WTC11 (cell line): ENCODE results near the gene TEKT2. TPM values are rescaled to one million over a fixed set of nuclear protein-coding genes. Genes with fewer than 3 reads are reported as not detected.

Source experiments
- ATAC-seq: fragments of 200-7000 bp; cut with Tn5 transposase; 2 replicates; pipeline ENCODE4 v1.10.0; 2021; ENCODE audit warnings: mild to moderate bottlenecking, moderate library complexity
- CTCF ChIA-PET: fragments of 300-600 bp; sonication (Branson Sonifier 250); formaldehyde crosslinking; loops from one replicate; lab custom pipeline; 2021; ENCODE audit warnings: antibody characterized with exemption; lab: Charles Lee
- POLR2A ChIA-PET: fragments of 350-600 bp; sonication (Branson Sonifier 250); formaldehyde crosslinking; loops from one replicate; lab custom pipeline; 2021; ENCODE audit warnings: antibody characterized with exemption; lab: Charles Lee
- DNase-seq: peaks from one replicate; pipeline ENCODE4 v3.0.0; 2021; ENCODE audit warnings: low spot score
- H3K27ac Mint-ChIP-seq: 2 replicates; pipeline ENCODE4 v1.8.0; 2021; ENCODE audit warnings: mixed read lengths
- H3K27me3 Mint-ChIP-seq: 2 replicates; pipeline ENCODE4 v1.8.0; 2021; ENCODE audit warnings: low read depth, mild to moderate bottlenecking, moderate library complexity, mixed read lengths
- H3K36me3 Mint-ChIP-seq: 2 replicates; pipeline ENCODE4 v1.8.0; 2021; ENCODE audit warnings: mixed read lengths
- H3K4me1 Mint-ChIP-seq: 2 replicates; pipeline ENCODE4 v1.8.0; 2022; ENCODE audit warnings: mixed read lengths
- H3K4me3 Mint-ChIP-seq: 2 replicates; pipeline ENCODE4 v1.8.0; 2021; ENCODE audit warnings: mild to moderate bottlenecking, moderate library complexity, mixed read lengths
- H3K9me3 Mint-ChIP-seq: 2 replicates; pipeline ENCODE4 v1.8.0; 2021; ENCODE audit warnings: mixed read lengths
- ATF1 ChIP-seq: sonication (generic); formaldehyde crosslinking; IDR thresholded peaks from 2 replicates; pipeline ENCODE4 v1.8.1; 2023; ENCODE audit warnings: mild to moderate bottlenecking, moderate library complexity, missing genetic modification reagents
- CBFB ChIP-seq: sonication (generic); formaldehyde crosslinking; IDR thresholded peaks from 2 replicates; pipeline ENCODE4 v1.8.1; 2022; ENCODE audit warnings: mild to moderate bottlenecking, low read depth, missing genetic modification reagents
- CREM ChIP-seq: sonication (generic); formaldehyde crosslinking; IDR thresholded peaks from 2 replicates; pipeline ENCODE4 v1.8.1; 2022; ENCODE audit warnings: mild to moderate bottlenecking, missing genetic modification reagents, moderate library complexity
- FOXP1 ChIP-seq: sonication (generic); formaldehyde crosslinking; IDR thresholded peaks from 2 replicates; pipeline ENCODE4 v1.8.0; 2022; ENCODE audit warnings: missing genetic modification reagents, mild to moderate bottlenecking, moderate library complexity, borderline replicate concordance
- KAT7 ChIP-seq: sonication (generic); formaldehyde crosslinking; IDR thresholded peaks from 2 replicates; pipeline ENCODE4 v1.8.1; 2023; ENCODE audit warnings: missing genetic modification reagents, mild to moderate bottlenecking, borderline replicate concordance
- SMAD4 ChIP-seq: sonication (generic); formaldehyde crosslinking; IDR thresholded peaks from 2 replicates; pipeline ENCODE4 v1.8.0; 2022; ENCODE audit warnings: mild to moderate bottlenecking, missing genetic modification reagents
- SOX15 ChIP-seq: fragments of 250-450 bp; sonication (Bioruptor Pico); IDR thresholded peaks from 2 replicates; pipeline ENCODE4 v1.9.0; 2021; ENCODE audit warnings: mild to moderate bottlenecking
- ZNF121 ChIP-seq: sonication (generic); formaldehyde crosslinking; IDR thresholded peaks from 2 replicates; pipeline ENCODE4 v1.8.0; 2023; ENCODE audit warnings: missing genetic modification reagents
- ZNF138 ChIP-seq: sonication (generic); formaldehyde crosslinking; conservative IDR thresholded peaks from 2 replicates; pipeline ENCODE4 v1.8.1; 2022; ENCODE audit warnings: mild to moderate bottlenecking, moderate library complexity, missing genetic modification reagents
- ZNF416 ChIP-seq: fragments of 250-450 bp; sonication (Bioruptor Pico); IDR thresholded peaks from 2 replicates; pipeline ENCODE4 v1.9.0; 2021; ENCODE audit warnings: mild to moderate bottlenecking, inconsistent platforms
- ZNF423 ChIP-seq: fragments of 250-450 bp; sonication (Bioruptor Pico); IDR thresholded peaks from 2 replicates; pipeline ENCODE4 v2.1.2; 2022; ENCODE audit warnings: mild to moderate bottlenecking, moderate library complexity
- total RNA-seq: library from RNA; stranded (reverse); gene quantifications from 3 replicates; pipeline ENCODE4 v1.2.3, GENCODE V29; 2021
- TF ChIP-seq, protein P1 (sequence below): fragments of 200-600 bp; IDR thresholded peaks from 2 replicates; pipeline ENCODE4 v1.8.0; 2022; ENCODE audit warnings: antibody characterized with exemption
- TF ChIP-seq, protein P2 (sequence below): sonication (generic); formaldehyde crosslinking; IDR thresholded peaks from 2 replicates; pipeline ENCODE4 v1.8.1; 2023; ENCODE audit warnings: mild to moderate bottlenecking, missing genetic modification reagents
- TF ChIP-seq, protein P3 (sequence below): sonication (generic); formaldehyde crosslinking; IDR thresholded peaks from 2 replicates; pipeline ENCODE4 v1.8.1; 2023; ENCODE audit warnings: mild to moderate bottlenecking, missing genetic modification reagents, borderline replicate concordance
- TF ChIP-seq, protein P4 (sequence below): sonication (generic); formaldehyde crosslinking; IDR thresholded peaks from 2 replicates; pipeline ENCODE4 v1.8.1; 2023; ENCODE audit warnings: mild to moderate bottlenecking, missing genetic modification reagents, moderate library complexity
- TF ChIP-seq, protein P5 (sequence below): sonication (generic); formaldehyde crosslinking; IDR thresholded peaks from 2 replicates; pipeline ENCODE4 v1.8.0; 2023; ENCODE audit warnings: mild to moderate bottlenecking, missing genetic modification reagents
- TF ChIP-seq, protein P6 (sequence below): fragments of 250-450 bp; sonication (Bioruptor Pico); IDR thresholded peaks from 2 replicates; pipeline ENCODE4 v2.1.2; 2022; ENCODE audit warnings: mild to moderate bottlenecking, moderate library complexity
- TF ChIP-seq, protein P7 (sequence below): sonication (generic); formaldehyde crosslinking; IDR thresholded peaks from 2 replicates; pipeline ENCODE4 v1.8.0; 2022; ENCODE audit warnings: mild to moderate bottlenecking, missing genetic modification reagents

Gene TEKT2
- total RNA-seq, 1 experiment from 2014 or later = 1.9 TPM

DNA sequence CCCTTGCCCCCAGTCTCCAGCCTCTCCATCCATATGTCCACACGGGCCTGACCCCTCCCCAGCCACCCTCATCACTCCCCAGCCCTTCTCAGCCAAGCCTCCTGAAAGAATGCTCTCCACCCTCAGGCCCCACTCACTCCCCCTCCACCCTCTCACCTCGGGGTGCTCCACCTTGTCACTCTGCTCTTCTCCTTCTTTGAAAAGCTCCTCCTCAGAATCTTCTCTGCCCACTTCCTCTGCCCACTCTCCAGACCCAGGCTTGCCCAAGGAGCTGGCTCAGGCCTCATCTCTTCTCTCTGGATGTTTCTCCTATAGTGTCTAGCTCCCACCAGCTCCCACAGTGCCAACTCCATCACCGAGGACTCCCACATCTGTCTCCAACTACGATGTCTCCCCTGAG lies 27.3 kb downstream of the TEKT2 start (continued):
- TF ChIP-seq SOX15 = no peak
- TF ChIP-seq, protein P1, sequence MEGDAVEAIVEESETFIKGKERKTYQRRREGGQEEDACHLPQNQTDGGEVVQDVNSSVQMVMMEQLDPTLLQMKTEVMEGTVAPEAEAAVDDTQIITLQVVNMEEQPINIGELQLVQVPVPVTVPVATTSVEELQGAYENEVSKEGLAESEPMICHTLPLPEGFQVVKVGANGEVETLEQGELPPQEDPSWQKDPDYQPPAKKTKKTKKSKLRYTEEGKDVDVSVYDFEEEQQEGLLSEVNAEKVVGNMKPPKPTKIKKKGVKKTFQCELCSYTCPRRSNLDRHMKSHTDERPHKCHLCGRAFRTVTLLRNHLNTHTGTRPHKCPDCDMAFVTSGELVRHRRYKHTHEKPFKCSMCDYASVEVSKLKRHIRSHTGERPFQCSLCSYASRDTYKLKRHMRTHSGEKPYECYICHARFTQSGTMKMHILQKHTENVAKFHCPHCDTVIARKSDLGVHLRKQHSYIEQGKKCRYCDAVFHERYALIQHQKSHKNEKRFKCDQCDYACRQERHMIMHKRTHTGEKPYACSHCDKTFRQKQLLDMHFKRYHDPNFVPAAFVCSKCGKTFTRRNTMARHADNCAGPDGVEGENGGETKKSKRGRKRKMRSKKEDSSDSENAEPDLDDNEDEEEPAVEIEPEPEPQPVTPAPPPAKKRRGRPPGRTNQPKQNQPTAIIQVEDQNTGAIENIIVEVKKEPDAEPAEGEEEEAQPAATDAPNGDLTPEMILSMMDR = no peak
- no peak for TF ChIP-seq ZNF138 (CRISPR knock-in tag)
- TF ChIP-seq ZNF423 (CRISPR knock-in tag) = no peak
- TF ChIP-seq, protein P2, sequence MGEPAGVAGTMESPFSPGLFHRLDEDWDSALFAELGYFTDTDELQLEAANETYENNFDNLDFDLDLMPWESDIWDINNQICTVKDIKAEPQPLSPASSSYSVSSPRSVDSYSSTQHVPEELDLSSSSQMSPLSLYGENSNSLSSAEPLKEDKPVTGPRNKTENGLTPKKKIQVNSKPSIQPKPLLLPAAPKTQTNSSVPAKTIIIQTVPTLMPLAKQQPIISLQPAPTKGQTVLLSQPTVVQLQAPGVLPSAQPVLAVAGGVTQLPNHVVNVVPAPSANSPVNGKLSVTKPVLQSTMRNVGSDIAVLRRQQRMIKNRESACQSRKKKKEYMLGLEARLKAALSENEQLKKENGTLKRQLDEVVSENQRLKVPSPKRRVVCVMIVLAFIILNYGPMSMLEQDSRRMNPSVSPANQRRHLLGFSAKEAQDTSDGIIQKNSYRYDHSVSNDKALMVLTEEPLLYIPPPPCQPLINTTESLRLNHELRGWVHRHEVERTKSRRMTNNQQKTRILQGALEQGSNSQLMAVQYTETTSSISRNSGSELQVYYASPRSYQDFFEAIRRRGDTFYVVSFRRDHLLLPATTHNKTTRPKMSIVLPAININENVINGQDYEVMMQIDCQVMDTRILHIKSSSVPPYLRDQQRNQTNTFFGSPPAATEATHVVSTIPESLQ (CRISPR knock-in tag) = no peak
- no peak for TF ChIP-seq SMAD4 (CRISPR knock-in tag)

DNA sequence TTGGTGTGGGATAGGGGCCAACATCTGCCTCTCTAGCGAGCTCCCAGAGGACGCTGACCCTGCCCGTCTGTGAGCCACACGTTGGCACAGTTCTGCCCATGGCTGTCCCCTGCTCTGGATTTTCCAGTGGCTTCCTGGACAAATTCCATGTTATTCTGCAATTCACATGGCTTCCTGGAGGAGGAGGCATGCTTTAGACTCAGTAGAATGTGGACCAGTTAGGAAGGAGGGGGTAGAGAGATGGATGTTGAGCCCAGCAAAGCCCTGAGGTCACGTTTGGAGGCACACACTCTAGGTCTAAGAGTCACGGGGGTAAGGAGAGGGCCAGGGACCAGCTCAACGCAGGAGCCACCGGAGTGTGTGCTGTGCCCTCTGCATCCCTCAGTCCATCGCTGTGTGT lies 28.9 kb downstream of the TEKT2 start:
- CTCF ChIA-PET = interaction anchor here (2.3 to 3.7 kb wide), 2 partner anchors 21 to 75 kb away, joined by 9 to 21 read pairs; no protein-coding TSS in a partner anchor
- Mint-ChIP-seq H3K4me1 (no peaks in the 10 kb centered on the region), H3K9me3 (no peaks in the 10 kb centered on the region), H3K27ac (no peak overlapping the region), H3K36me3 (no peaks in the 10 kb centered on the region), H3K4me3 (no peak overlapping the region), H3K27me3 (no peaks in the 10 kb centered on the region)
- TF ChIP-seq, protein P3, sequence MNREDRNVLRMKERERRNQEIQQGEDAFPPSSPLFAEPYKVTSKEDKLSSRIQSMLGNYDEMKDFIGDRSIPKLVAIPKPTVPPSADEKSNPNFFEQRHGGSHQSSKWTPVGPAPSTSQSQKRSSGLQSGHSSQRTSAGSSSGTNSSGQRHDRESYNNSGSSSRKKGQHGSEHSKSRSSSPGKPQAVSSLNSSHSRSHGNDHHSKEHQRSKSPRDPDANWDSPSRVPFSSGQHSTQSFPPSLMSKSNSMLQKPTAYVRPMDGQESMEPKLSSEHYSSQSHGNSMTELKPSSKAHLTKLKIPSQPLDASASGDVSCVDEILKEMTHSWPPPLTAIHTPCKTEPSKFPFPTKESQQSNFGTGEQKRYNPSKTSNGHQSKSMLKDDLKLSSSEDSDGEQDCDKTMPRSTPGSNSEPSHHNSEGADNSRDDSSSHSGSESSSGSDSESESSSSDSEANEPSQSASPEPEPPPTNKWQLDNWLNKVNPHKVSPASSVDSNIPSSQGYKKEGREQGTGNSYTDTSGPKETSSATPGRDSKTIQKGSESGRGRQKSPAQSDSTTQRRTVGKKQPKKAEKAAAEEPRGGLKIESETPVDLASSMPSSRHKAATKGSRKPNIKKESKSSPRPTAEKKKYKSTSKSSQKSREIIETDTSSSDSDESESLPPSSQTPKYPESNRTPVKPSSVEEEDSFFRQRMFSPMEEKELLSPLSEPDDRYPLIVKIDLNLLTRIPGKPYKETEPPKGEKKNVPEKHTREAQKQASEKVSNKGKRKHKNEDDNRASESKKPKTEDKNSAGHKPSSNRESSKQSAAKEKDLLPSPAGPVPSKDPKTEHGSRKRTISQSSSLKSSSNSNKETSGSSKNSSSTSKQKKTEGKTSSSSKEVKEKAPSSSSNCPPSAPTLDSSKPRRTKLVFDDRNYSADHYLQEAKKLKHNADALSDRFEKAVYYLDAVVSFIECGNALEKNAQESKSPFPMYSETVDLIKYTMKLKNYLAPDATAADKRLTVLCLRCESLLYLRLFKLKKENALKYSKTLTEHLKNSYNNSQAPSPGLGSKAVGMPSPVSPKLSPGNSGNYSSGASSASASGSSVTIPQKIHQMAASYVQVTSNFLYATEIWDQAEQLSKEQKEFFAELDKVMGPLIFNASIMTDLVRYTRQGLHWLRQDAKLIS = no peak
- TF ChIP-seq, protein P4, sequence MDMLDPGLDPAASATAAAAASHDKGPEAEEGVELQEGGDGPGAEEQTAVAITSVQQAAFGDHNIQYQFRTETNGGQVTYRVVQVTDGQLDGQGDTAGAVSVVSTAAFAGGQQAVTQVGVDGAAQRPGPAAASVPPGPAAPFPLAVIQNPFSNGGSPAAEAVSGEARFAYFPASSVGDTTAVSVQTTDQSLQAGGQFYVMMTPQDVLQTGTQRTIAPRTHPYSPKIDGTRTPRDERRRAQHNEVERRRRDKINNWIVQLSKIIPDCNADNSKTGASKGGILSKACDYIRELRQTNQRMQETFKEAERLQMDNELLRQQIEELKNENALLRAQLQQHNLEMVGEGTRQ (CRISPR knock-in tag) = no peak
- no peak for TF ChIP-seq KAT7
- no peak for TF ChIP-seq CBFB (CRISPR knock-in tag)
- TF ChIP-seq ZNF416 (CRISPR knock-in tag) = no peak
- no peak for TF ChIP-seq ZNF121 (CRISPR knock-in tag)
- TF ChIP-seq, protein P2 (CRISPR knock-in tag) = no peak
- TF ChIP-seq, protein P5, sequence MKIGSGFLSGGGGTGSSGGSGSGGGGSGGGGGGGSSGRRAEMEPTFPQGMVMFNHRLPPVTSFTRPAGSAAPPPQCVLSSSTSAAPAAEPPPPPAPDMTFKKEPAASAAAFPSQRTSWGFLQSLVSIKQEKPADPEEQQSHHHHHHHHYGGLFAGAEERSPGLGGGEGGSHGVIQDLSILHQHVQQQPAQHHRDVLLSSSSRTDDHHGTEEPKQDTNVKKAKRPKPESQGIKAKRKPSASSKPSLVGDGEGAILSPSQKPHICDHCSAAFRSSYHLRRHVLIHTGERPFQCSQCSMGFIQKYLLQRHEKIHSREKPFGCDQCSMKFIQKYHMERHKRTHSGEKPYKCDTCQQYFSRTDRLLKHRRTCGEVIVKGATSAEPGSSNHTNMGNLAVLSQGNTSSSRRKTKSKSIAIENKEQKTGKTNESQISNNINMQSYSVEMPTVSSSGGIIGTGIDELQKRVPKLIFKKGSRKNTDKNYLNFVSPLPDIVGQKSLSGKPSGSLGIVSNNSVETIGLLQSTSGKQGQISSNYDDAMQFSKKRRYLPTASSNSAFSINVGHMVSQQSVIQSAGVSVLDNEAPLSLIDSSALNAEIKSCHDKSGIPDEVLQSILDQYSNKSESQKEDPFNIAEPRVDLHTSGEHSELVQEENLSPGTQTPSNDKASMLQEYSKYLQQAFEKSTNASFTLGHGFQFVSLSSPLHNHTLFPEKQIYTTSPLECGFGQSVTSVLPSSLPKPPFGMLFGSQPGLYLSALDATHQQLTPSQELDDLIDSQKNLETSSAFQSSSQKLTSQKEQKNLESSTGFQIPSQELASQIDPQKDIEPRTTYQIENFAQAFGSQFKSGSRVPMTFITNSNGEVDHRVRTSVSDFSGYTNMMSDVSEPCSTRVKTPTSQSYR (CRISPR knock-in tag) = no peak
- TF ChIP-seq ATF1 (CRISPR knock-in tag) = no peak
- TF ChIP-seq, protein P6, sequence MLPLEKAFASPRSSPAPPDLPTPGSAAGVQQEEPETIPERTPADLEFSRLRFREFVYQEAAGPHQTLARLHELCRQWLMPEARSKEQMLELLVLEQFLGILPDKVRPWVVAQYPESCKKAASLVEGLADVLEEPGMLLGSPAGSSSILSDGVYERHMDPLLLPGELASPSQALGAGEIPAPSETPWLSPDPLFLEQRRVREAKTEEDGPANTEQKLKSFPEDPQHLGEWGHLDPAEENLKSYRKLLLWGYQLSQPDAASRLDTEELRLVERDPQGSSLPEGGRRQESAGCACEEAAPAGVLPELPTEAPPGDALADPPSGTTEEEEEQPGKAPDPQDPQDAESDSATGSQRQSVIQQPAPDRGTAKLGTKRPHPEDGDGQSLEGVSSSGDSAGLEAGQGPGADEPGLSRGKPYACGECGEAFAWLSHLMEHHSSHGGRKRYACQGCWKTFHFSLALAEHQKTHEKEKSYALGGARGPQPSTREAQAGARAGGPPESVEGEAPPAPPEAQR (CRISPR knock-in tag) = no peak
- no peak for TF ChIP-seq FOXP1 (CRISPR knock-in tag)
- TF ChIP-seq, protein P7, sequence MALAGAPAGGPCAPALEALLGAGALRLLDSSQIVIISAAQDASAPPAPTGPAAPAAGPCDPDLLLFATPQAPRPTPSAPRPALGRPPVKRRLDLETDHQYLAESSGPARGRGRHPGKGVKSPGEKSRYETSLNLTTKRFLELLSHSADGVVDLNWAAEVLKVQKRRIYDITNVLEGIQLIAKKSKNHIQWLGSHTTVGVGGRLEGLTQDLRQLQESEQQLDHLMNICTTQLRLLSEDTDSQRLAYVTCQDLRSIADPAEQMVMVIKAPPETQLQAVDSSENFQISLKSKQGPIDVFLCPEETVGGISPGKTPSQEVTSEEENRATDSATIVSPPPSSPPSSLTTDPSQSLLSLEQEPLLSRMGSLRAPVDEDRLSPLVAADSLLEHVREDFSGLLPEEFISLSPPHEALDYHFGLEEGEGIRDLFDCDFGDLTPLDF (CRISPR knock-in tag) = no peak
- no peak for TF ChIP-seq CREM (CRISPR knock-in tag)
- POLR2A ChIA-PET = no interaction called here
- ATAC-seq (no peak), DNase-seq (no peak)
